GM20000 (cell line): ENCODE results near the gene RBM20.

Source experiments
- DNase-seq: peaks from one replicate; pipeline ENCODE4 v3.0.0; 2012; ENCODE audit warnings: low spot score
- TF ChIP-seq, protein P1 (sequence below): IDR thresholded peaks from 2 replicates; pipeline ENCODE4 v1.5.1; 2012; ENCODE audit warnings: mild to moderate bottlenecking, control low read depth; ENCODE audit errors: extremely low read depth, missing control alignments

Gene RBM20

DNA sequence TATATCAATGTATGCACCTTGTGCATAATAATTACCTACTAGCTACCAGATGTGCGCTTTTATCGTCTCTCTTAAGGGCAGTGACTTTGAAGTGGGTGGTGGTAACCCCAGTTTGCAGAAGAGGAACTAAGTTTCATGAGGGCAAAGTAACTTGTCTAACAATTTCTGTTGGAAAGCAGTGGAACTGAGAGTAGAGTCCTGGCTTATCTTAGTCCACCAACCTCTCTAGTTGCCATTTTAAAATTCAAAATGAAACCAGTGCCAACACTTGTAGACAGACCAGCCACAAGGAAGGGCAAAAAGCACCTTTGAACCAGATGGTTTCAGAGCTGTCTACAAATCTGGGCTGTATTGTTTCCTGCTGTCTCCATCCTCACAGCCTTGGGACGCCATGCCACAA is 32.0 kb upstream of the RBM20 start:
- DNase-seq = no peak
- TF ChIP-seq, protein P1, sequence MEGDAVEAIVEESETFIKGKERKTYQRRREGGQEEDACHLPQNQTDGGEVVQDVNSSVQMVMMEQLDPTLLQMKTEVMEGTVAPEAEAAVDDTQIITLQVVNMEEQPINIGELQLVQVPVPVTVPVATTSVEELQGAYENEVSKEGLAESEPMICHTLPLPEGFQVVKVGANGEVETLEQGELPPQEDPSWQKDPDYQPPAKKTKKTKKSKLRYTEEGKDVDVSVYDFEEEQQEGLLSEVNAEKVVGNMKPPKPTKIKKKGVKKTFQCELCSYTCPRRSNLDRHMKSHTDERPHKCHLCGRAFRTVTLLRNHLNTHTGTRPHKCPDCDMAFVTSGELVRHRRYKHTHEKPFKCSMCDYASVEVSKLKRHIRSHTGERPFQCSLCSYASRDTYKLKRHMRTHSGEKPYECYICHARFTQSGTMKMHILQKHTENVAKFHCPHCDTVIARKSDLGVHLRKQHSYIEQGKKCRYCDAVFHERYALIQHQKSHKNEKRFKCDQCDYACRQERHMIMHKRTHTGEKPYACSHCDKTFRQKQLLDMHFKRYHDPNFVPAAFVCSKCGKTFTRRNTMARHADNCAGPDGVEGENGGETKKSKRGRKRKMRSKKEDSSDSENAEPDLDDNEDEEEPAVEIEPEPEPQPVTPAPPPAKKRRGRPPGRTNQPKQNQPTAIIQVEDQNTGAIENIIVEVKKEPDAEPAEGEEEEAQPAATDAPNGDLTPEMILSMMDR = no peak

DNA sequence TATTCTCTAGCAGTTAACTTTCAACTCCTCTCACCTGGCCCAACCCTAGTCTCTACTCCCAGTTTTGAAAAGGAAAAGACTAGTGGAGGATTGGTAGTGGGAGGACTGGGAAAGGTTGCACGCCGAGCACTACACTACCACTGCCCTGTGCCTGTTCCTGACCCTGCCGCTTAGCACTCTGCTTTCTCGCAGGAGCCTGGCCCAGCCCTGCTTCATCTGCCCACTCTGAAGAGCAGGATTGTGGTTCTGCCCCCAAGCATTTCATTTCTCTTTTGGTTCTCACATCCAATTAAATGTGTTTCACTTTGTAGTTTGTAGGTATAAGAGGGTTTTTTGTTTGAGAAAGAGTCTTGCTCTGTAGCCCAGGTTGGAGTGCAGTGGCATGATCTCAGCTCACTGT is 31.5 kb upstream of the RBM20 start:
- no peak for DNase-seq
- TF ChIP-seq, protein P1 = no peak

- DNase-seq = no peak
- TF ChIP-seq, protein P1 = no peak
Measured at GRCh38 chr10:110613341-110613995, 30.7 kb upstream of the RBM20 start.

DNA sequence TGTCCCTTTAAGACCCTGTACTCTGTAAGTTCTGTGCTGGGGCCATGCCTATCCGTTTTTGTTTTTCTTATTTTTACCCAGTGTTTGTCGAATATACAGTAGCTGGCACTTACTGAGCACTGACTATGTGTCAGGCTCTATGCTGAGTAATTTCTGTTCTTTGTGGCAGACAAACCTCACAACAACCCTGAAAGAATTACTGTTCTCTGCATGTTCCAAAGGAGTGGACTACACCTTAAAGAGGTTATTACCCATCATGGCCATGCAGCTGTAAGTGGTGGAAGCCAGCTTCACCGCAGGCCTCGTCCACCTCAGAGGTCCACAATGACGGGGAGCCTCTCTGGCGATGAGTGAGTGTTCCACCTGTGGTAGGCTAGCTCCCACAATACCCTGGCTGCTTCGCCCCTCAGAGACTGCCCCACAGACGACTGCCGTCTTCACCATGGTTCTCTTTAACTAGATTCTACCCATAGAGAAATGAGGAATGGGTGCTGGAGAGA is 30.1 kb upstream of the RBM20 start:
- TF ChIP-seq, protein P1 = no peak
- DNase-seq = no peak

DNA sequence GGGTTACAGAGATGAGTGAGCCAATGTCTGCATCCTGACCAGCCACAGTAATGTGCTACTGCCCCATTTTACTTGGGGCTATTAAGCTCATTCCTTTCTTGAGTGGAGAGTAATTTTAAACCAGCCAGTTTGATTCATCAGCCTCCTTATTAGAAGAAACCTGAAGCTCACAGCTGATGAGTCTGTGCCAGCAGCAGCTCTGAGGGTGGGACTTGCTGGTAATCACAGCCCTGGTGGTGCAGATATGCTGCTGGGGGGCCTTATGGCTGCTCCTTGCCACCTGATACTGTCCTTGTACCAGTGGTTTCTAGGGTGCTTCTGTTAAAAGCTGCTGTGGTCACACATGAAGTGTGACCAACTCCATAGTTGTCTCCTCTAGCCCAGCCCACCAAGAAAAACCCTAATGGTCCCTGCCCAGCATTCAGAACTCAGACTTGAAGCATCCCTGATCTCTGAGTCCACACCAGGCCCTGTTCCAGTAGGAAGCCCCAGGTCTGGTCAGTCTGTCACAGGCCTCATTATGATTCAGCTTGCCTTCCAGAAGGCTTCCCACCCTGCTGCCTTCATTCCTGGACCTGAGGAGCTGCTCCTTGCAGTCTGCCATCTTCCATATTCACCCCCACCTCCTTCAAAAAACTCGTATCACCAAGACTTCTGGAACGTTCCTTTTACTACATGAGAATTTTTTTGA is 28.9 kb upstream of the RBM20 start:
- TF ChIP-seq, protein P1 = no peak
- DNase-seq = no peak

- DNase-seq = no peak
- TF ChIP-seq, protein P1 = no peak
Measured at GRCh38 chr10:110616493-110617033, 27.6 kb upstream of the RBM20 start.
